22Rv1 (cell line): ENCODE data around the gene CEACAM20.
"Not testable (repeated sequence)": the region's sequence is repeated elsewhere in the genome, so short reads cannot be mapped to it uniquely, and the experiment has no call there.

Experiments used
- H3K27ac ChIP-seq: fragments of 450-650 bp; 2 replicates; pipeline ENCODE4 v1.5.1; 2017
- CTCF ChIP-seq: fragments of 450-650 bp; IDR thresholded peaks from 2 replicates; pipeline ENCODE4 v1.5.1; 2017; ENCODE audit warnings: mild to moderate bottlenecking
- ZFX ChIP-seq: fragments of 450-650 bp; IDR thresholded peaks from 2 replicates; pipeline ENCODE4 v1.6.1; 2017; ENCODE audit warnings: antibody characterized with exemption, borderline replicate concordance

The CEACAM20 gene

GRCh38 chr19:44572581-44572900 lies 43.1 kb upstream of the CEACAM20 start:
- H3K27ac ChIP-seq, result no peak overlapping the region
- TF ChIP-seq CTCF (no peak), ZFX (no peak)

- H3K27ac ChIP-seq, result no peak overlapping the region
- no peak for TF ChIP-seq CTCF
- TF ChIP-seq ZFX, result no peak
These were observed 42.5 kb upstream of the CEACAM20 start for GRCh38 chr19:44571830-44572580.

- no peak overlapping the region for H3K27ac ChIP-seq
These were observed 41.7 kb upstream of the CEACAM20 start for GRCh38 chr19:44570984-44571684.

GRCh38 chr19:44570603-44570983 lies 41.1 kb upstream of the CEACAM20 start:
- TF ChIP-seq CTCF, result no peak
- TF ChIP-seq ZFX, result no peak

More at GRCh38 chr19:44570984-44571684, 41.7 kb upstream of the CEACAM20 start:
- peak; percentile 87 for TF ChIP-seq CTCF
- no peak for TF ChIP-seq ZFX

GRCh38 chr19:44567745-44568144 lies 38.3 kb upstream of the CEACAM20 start:
- TF ChIP-seq ZFX (no peak), CTCF (no peak)
- H3K27ac ChIP-seq, result no peak overlapping the region

More at GRCh38 chr19:44570603-44570983, 41.1 kb upstream of the CEACAM20 start:
- no peak overlapping the region for H3K27ac ChIP-seq

- TF ChIP-seq ZFX, result no peak
- TF ChIP-seq CTCF, result no peak
- no peak overlapping the region for H3K27ac ChIP-seq
These were observed 37.5 kb upstream of the CEACAM20 start for GRCh38 chr19:44566984-44567383.

DNA sequence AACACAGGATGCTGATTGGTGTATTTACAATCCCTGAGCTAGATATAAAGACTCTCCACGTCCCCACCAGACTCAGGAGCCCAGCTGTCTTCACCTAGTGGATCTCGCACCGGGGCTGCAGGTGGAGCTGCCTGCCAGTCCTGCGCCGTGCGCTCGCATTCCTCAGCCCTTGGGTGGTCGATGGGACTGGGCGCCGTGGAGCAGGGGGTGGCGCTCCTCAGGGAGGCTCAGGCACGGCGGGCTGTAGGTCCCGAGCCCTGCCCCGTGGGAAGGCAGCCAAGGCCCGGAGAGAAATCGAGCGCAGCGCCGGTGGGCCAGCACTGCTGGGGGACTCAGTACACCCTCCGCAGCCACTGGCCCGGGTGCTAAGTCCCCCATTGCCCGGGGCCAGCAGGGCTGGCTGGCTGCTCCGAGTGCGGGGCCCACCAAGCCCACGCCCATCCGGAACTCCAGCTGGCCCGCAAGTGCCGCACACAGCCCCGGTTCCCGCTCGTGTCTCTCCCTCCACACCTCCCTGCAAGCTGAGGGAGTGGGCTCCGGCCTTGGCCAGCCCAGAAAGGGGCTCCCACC lies 33.7 kb upstream of the CEACAM20 start:
- H3K27ac ChIP-seq, result not testable (repeated sequence)
